HepG2 (cell line): ENCODE data around the gene DCP1B. TPM values are rescaled to one million over a fixed set of nuclear protein-coding genes. Genes with fewer than 3 reads are reported as not detected.
A peak's percentile ranks its signal among the peaks of the same experiment; 100 is the strongest.

Experiments
- ARID2 ChIP-seq: sonication (generic); formaldehyde crosslinking; IDR thresholded peaks from 2 replicates; pipeline ENCODE4 v1.8.1; 2022; ENCODE audit warnings: mild to moderate bottlenecking, missing genetic modification reagents, borderline replicate concordance
- ARNTL ChIP-seq: sonication (generic); formaldehyde crosslinking; IDR thresholded peaks from 2 replicates; pipeline ENCODE4 v1.4.0; 2020; ENCODE audit warnings: mild to moderate bottlenecking, missing genetic modification reagents
- CEBPZ ChIP-seq: IDR thresholded peaks from 2 replicates; pipeline ENCODE4 v1.6.1; 2012; ENCODE audit warnings: low read length, improper control_type of control experiment
- ESRRA ChIP-seq: sonication (generic); formaldehyde crosslinking; IDR thresholded peaks from 2 replicates; pipeline ENCODE4 v1.5.1; 2020; ENCODE audit warnings: mild to moderate bottlenecking, low read depth, missing genetic modification reagents
- FLYWCH1 ChIP-seq: sonication (generic); formaldehyde crosslinking; IDR thresholded peaks from 2 replicates; pipeline ENCODE4 v1.8.1; 2023; ENCODE audit warnings: mild to moderate bottlenecking, missing genetic modification reagents
- HCFC1 ChIP-seq: fragments of 150-350 bp; IDR thresholded peaks from 2 replicates; pipeline ENCODE4 v1.6.1; 2014; ENCODE audit warnings: low read depth, low read length
- JARID2 ChIP-seq: sonication (generic); formaldehyde crosslinking; IDR thresholded peaks from 2 replicates; pipeline ENCODE4 v1.8.1; 2023; ENCODE audit warnings: missing genetic modification reagents, inconsistent platforms; ENCODE audit not compliant: insufficient replicate concordance
- MED1 ChIP-seq: sonication (generic); formaldehyde crosslinking; IDR thresholded peaks from 2 replicates; pipeline ENCODE4 v1.4.0; 2020; ENCODE audit warnings: missing genetic modification reagents
- PHF5A ChIP-seq: IDR thresholded peaks from one replicate; pipeline ENCODE4 v1.6.1; 2018; ENCODE audit warnings: low read depth, missing genetic modification reagents; ENCODE audit not compliant: unreplicated experiment
- PRMT3 ChIP-seq: sonication (generic); formaldehyde crosslinking; IDR thresholded peaks from 2 replicates; pipeline ENCODE4 v1.8.1; 2022; ENCODE audit warnings: low read depth, mild to moderate bottlenecking, moderate library complexity, missing genetic modification reagents, borderline replicate concordance
- RAD51 ChIP-seq: fragments of 450-650 bp; IDR thresholded peaks from 2 replicates; pipeline ENCODE4 v1.6.1; 2016; ENCODE audit warnings: borderline replicate concordance
- RCOR2 ChIP-seq: IDR thresholded peaks from 2 replicates; pipeline ENCODE4 v1.6.1; 2016; ENCODE audit warnings: missing biosample characterization, missing genetic modification reagents
- SCMH1 ChIP-seq: sonication (generic); formaldehyde crosslinking; IDR thresholded peaks from 2 replicates; pipeline ENCODE4 v1.9.0; 2021; ENCODE audit warnings: missing genetic modification reagents, mild to moderate bottlenecking, borderline replicate concordance
- THAP9 ChIP-seq: sonication (generic); formaldehyde crosslinking; IDR thresholded peaks from 2 replicates; pipeline ENCODE4; 2020; ENCODE audit warnings: missing genetic modification reagents, mild to moderate bottlenecking, borderline replicate concordance
- ZBTB39 ChIP-seq: sonication (generic); formaldehyde crosslinking; IDR thresholded peaks from 2 replicates; pipeline ENCODE4 v1.5.0; 2020; ENCODE audit warnings: missing genetic modification reagents
- ZNF142 ChIP-seq: sonication (generic); formaldehyde crosslinking; IDR thresholded peaks from 2 replicates; pipeline ENCODE4 v1.4.0; 2020; ENCODE audit warnings: missing genetic modification reagents
- polyA plus RNA-seq, 8 experiments: library from polyadenylated mRNA; depleted of rRNA in 3 of 8; stranded (reverse) in 7 of 8; unstranded in 1 of 8; fragments of >200 nt; fragmentation: Illumina TruSeq in 4 of 8; extraction: Trizol in 4 of 8; gene quantifications; 2 replicates each; pipeline versions ENCODE4 v1.2.1 to v1.2.3, GENCODE V29; 2011 to 2016; ENCODE audit warnings: low read depth in 4 of 8, missing spikeins in 1 of 8, mixed read lengths in 1 of 8; ENCODE audit not compliant: insufficient read depth in 1 of 8
- total RNA-seq, 5 experiments: library from RNA; depleted of rRNA; stranded (reverse); fragments of >200 nt; fragmentation: Illumina TruSeq; extraction: Trizol; gene quantifications; 2 replicates each; pipeline ENCODE4 v1.2.3, GENCODE V29; 2016; ENCODE audit warnings: low read depth in 1 of 5

Gene DCP1B
- total and polyA plus RNA-seq, 2 of the 13 experiments (the other 11 are each of a cell fraction or from before 2014, with no cell fraction given): 11.4 to 27.2 TPM

- no peak for TF ChIP-seq ZNF142
- TF ChIP-seq PRMT3: no peak
- TF ChIP-seq RCOR2: 0 out of 2 replicates have a peak, but pooled peaks have one; percentile 26
- no peak for TF ChIP-seq CEBPZ
- TF ChIP-seq SCMH1 (CRISPR knock-in tag): no peak
- TF ChIP-seq HCFC1: no peak
- TF ChIP-seq PHF5A: no peak
- TF ChIP-seq RAD51: no peak
- peak; percentile 52; the same call in 1 of the 2 replicates for TF ChIP-seq MED1 (CRISPR knock-in tag)
- no peak for TF ChIP-seq ARNTL (CRISPR knock-in tag)
- TF ChIP-seq ARID2 (CRISPR knock-in tag): no peak
- no peak for TF ChIP-seq FLYWCH1
- TF ChIP-seq ESRRA (CRISPR knock-in tag): peak; percentile 98
- TF ChIP-seq THAP9 (CRISPR knock-in tag): no peak
- no peak for TF ChIP-seq ZBTB39 (CRISPR knock-in tag)
- TF ChIP-seq JARID2 (CRISPR knock-in tag): no peak
Observed at GRCh38 chr12:2009623-2010022, 5.4 kb upstream of the DCP1B start (continued).
